ENCODE data around the gene IER5L. TPM values are rescaled to one million over a fixed set of nuclear protein-coding genes. Genes with fewer than 3 reads are reported as not detected.

Gene IER5L
- total and polyA plus RNA-seq, 2 of the 8 experiments (the other 6 are each of a cell fraction or from before 2014, with no cell fraction given) = 0.65 to 1.0 TPM

DNA sequence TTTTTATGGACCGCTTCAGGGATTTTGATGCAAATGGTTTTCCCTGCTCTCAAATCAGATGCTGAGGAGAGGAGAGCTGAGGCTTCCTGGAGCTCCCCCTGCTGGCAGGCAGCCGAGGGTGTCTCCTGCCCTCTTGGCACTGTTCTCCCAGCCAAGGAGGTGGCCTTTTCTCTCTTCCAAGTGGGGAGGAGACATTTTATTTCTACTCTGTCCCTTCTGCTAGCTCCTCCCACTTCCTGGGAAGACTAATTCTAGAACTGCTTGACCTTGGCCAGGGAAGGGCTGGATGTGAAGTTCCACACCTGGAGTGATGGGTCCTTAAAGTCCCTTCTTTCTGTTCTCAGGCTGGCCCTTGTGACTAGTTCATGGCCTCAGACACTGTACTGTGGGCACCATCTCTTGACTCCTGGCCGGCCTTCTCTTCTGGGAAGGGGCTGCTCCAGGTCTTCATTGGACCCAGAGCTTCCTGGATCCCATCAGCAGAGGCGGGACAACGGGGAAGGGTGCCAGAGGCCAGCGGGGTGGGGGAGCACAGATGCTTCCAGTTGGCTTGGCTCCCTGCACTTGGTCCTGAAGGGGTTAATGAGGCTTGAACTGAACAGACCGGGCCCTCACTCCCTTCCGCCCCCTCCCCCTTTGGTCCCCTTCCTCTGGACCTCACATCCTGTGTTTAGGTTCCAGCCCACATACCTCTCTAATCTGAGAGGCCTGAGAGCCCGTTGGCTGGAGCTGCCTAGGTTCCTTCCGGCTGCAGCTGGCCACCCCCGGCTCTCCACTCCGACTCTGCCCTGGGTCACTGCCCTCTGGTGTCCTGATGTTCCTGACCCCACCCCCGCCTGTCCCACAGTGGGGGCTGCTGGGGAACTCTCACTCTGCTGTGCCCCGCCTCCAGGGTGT, 34.8 kb downstream of the IER5L start:
- Histone ChIP-seq H4K20me1 (replicated peaks in 1 of 2; ENCODE audit: control insufficient read depth in 1 of 2, insufficient read depth in 2 of 2, low read length in 2 of 2) (peaks cover 2 to 5% of the 10 kb centered on the region in 2 experiments), H3K4me3 (ENCODE audit: extremely low read depth in 1 of 4, insufficient read depth in 2 of 4, low read depth in 3 of 4, low read length in 4 of 4) (peak overlapping the region in 1 of 4 experiments; percentile 30; a peak in 1 of 8 replicates), H2AK5ac (ENCODE audit: low read depth, low read length) (no peak overlapping the region), H2BK15ac (ENCODE audit: low read length) (0 out of 2 replicates have a peak overlapping the region, but pooled peaks have one; percentile 3), H4K8ac (ENCODE audit: extremely low read depth, insufficient read depth, low read length) (no peak overlapping the region; the same call in 1 of the 2 replicates), H3K79me2 (ENCODE audit: control insufficient read depth in 1 of 2, insufficient read depth in 2 of 2, low read length in 2 of 2) (peaks cover 2 to 11% of the 10 kb centered on the region in 2 experiments; a peak in 2 of 4 replicates), H3K18ac (ENCODE audit: extremely low read depth, low read length) (peak overlapping the region; percentile 20; the same call in 1 of the 2 replicates), H3K23ac (ENCODE audit: insufficient read length) (no peak overlapping the region), H3K23me2 (ENCODE audit: low read depth, low read length) (peaks cover 11% of the 10 kb centered on the region; the same call in 1 of the 2 replicates), H3K4me2 (ENCODE audit: insufficient read depth in 1 of 2, low read depth in 2 of 2, low read length in 2 of 2) (peak overlapping the region; percentile 48 to 90; a peak in 3 of 4 replicates), H2BK5ac (ENCODE audit: low read depth, low read length) (peak overlapping the region; percentile 50), H3K4ac (replicated peaks; ENCODE audit: insufficient read length, low read depth, low read length) (peak overlapping the region; percentile 48), H3K9me3 (ENCODE audit: insufficient read depth in 2 of 2, low read depth in 1 of 2, low read length in 1 of 2) (no peaks in the 10 kb centered on the region), H3K27me3 (replicated peaks in 1 of 4; ENCODE audit: control insufficient read depth in 3 of 4, extremely low read depth in 1 of 4, insufficient read depth in 3 of 4, low read length in 3 of 4) (no peaks in the 10 kb centered on the region), H3K56ac (replicated peaks; ENCODE audit: insufficient read length, low read depth, low read length) (no peak overlapping the region), H3K14ac (ENCODE audit: insufficient read length) (no peak overlapping the region), H4K5ac (ENCODE audit: insufficient read length, low read depth, low read length) (peak overlapping the region; percentile 6), H3K4me1 (replicated peaks in 1 of 4; ENCODE audit: control insufficient read depth in 3 of 4, insufficient read depth in 4 of 4, low read length in 3 of 4) (peaks cover 37 to 58% (median 49%) of the 10 kb centered on the region in 4 experiments), H2BK120ac (replicated peaks; ENCODE audit: low read depth, low read length) (no peak overlapping the region), H3K36me3 (ENCODE audit: control insufficient read depth in 2 of 4, insufficient read depth in 4 of 4, low read length in 3 of 4) (peaks cover 0 to 17% (median 4%) of the 10 kb centered on the region in 4 experiments; a peak in 3 of 8 replicates), H2BK20ac (ENCODE audit: low read length) (no peak overlapping the region), H2AFZ (ENCODE audit: low read length) (no peak overlapping the region), H3K27ac (ENCODE audit: low read depth, low read length) (peak overlapping the region; percentile 43; the same call in 1 of the 2 replicates), H3K9ac (replicated peaks in 1 of 4; ENCODE audit: extremely low read depth in 1 of 4, low read depth in 3 of 4, low read length in 3 of 4) (no peak overlapping the region), H4K91ac (replicated peaks; ENCODE audit: insufficient read length, low read length) (peak overlapping the region; percentile 49), H2BK12ac (ENCODE audit: low read depth, low read length) (peak overlapping the region; percentile 18; the same call in 1 of the 2 replicates), H3K79me1 (ENCODE audit: low read depth, low read length) (peaks cover 12% of the 10 kb centered on the region; the same call in 1 of the 2 replicates)
- WGBS, 2 experiments (ENCODE audit: extremely low coverage in 1 of 2, insufficient coverage in 1 of 2, insufficient read length in 1 of 2, insufficient replicate concordance in 2 of 2, low coverage in 1 of 2, low lambda C conversion rate in 2 of 2, missing lambda C conversion rate in 1 of 2) = 52% methylated on average over 9 of the region's 14 CpGs; no CpG with 5 or more reads in 1 of the 2 experiments
- POLR2A ChIA-PET (ENCODE audit: partially characterized antibody) = interaction anchor here (0.6 to 4.7 kb wide), 20 partner anchors 9 to 481 kb away, joined by 3 to 37 read pairs (median 4); partner anchors contain the start of genes IER5L and PTPA
- FAIRE-seq (peak; percentile 13), DNase-seq (ENCODE audit: low read depth in 1 of 2, low spot score in 2 of 2) (peak in 1 of 2 experiments; percentile 90)
- CTCF ChIA-PET (ENCODE audit: partially characterized antibody) = interaction anchor here (0.5 to 36.8 kb wide), 51 partner anchors 11 to 666 kb away, joined by 3 to 831 read pairs (median 4); partner anchors contain the start of genes C9orf50, IER5L and NTMT1
- no peak for TF ChIP-seq BACH1 (IDR thresholded peaks at IDR 0.05; ENCODE audit: low read length)
- TF ChIP-seq POLR2A (IDR thresholded peaks at IDR 0.05; ENCODE audit: control extremely low read depth in 1 of 2, low read depth in 2 of 2, low read length in 2 of 2) = no peak
- no peak for TF ChIP-seq NANOG (IDR thresholded peaks at IDR 0.05; ENCODE audit: insufficient read depth, low read depth, low read length, poor library complexity, severe bottlenecking)
- TF ChIP-seq FOSL1 (IDR thresholded peaks at IDR 0.05; ENCODE audit: insufficient read depth, low read depth, low read length) = no peak
- TF ChIP-seq CTCF (IDR thresholded peaks at IDR 0.05; ENCODE audit: control extremely low read depth in 1 of 3, insufficient read depth in 1 of 3, low read depth in 1 of 3, low read length in 3 of 3) = peak in 2 of 3 experiments; percentile 79 to 99; a peak in 3 of 4 replicates
- TF ChIP-seq, protein P1, sequence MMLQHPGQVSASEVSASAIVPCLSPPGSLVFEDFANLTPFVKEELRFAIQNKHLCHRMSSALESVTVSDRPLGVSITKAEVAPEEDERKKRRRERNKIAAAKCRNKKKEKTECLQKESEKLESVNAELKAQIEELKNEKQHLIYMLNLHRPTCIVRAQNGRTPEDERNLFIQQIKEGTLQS (IDR thresholded peaks at IDR 0.05; ENCODE audit: insufficient read depth, low read depth, low read length) = no peak
